Measurements from ENCODE around the gene LPAR3.

DNA sequence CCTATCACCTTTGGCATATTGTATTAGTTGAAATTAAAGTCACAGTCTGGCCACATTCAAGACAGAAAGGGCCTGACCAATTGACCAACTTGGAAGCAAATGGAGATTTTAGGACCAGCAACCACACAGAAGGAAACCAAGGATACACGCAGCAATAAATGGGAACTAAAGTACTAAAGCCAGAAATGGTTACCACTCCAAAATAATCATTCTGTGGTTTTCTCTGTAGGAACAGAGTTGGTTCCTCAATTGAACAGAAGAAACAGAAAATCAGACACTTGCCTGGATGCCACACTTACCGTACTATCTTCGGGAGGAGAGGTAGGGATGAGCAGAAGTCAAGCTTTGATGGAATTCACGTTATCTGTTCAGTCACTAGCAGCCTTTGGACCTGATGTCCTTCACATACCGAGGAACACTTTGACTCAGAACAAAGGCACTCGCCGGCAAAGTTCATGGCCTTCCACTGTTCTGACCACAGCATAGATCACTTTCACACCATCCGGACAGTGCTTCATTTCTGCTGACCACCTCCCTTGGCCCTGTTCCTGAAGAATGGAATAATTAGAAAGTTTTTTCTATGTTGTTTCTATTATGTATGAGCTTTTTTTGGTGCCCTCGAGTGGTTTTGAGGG lies 96.9 kb downstream of the LPAR3 start:
- no peak for TF ChIP-seq EZH2 (IDR thresholded peaks at IDR 0.05)
- TF ChIP-seq, protein P1, sequence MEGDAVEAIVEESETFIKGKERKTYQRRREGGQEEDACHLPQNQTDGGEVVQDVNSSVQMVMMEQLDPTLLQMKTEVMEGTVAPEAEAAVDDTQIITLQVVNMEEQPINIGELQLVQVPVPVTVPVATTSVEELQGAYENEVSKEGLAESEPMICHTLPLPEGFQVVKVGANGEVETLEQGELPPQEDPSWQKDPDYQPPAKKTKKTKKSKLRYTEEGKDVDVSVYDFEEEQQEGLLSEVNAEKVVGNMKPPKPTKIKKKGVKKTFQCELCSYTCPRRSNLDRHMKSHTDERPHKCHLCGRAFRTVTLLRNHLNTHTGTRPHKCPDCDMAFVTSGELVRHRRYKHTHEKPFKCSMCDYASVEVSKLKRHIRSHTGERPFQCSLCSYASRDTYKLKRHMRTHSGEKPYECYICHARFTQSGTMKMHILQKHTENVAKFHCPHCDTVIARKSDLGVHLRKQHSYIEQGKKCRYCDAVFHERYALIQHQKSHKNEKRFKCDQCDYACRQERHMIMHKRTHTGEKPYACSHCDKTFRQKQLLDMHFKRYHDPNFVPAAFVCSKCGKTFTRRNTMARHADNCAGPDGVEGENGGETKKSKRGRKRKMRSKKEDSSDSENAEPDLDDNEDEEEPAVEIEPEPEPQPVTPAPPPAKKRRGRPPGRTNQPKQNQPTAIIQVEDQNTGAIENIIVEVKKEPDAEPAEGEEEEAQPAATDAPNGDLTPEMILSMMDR (IDR thresholded peaks at IDR 0.05), result no peak
